HG02870 (cell line): ENCODE measurements around the gene SRP9.
"Not testable (repeated sequence)": the region's sequence is repeated elsewhere in the genome, so short reads cannot be mapped to it uniquely, and the experiment has no call there.

Experiments used
- ATAC-seq: cut with Tn5 transposase; IDR thresholded peaks from one replicate; pipeline ENCODE4 v1.9.1; 2021; ENCODE audit warnings: mild to moderate bottlenecking, moderate library complexity; ENCODE audit not compliant: unreplicated experiment

Gene SRP9

GRCh38 chr1:225774281-225775147 lies 3.1 kb upstream of the SRP9 start:
- no peak for ATAC-seq

- ATAC-seq = no peak
These were observed 1.3 kb upstream of the SRP9 start for GRCh38 chr1:225776294-225776693.

GRCh38 chr1:225777058-225777582 lies 506 bp upstream of the SRP9 start:
- ATAC-seq = peak; percentile 7

- ATAC-seq = no peak
These were observed 677 bp downstream of the SRP9 start for GRCh38 chr1:225778337-225778669.

GRCh38 chr1:225779165-225779564 lies 1.5 kb downstream of the SRP9 start:
- ATAC-seq = not testable (repeated sequence)

GRCh38 chr1:225780134-225780533 lies 2.5 kb downstream of the SRP9 start:
- ATAC-seq = no peak

GRCh38 chr1:225780630-225781029 lies 3.0 kb downstream of the SRP9 start:
- no peak for ATAC-seq

GRCh38 chr1:225789142-225789541 lies 11.5 kb downstream of the SRP9 start:
- not testable (repeated sequence) for ATAC-seq

- ATAC-seq = no peak
These were observed 17.3 kb downstream of the SRP9 start for GRCh38 chr1:225794954-225795353.

GRCh38 chr1:225796097-225796496 lies 18.5 kb downstream of the SRP9 start:
- ATAC-seq = not testable (repeated sequence)

GRCh38 chr1:225801146-225801545 lies 23.5 kb downstream of the SRP9 start:
- ATAC-seq = not testable (repeated sequence)

GRCh38 chr1:225806249-225806648 lies 28.6 kb downstream of the SRP9 start:
- ATAC-seq = no peak

GRCh38 chr1:225806736-225807135 lies 29.1 kb downstream of the SRP9 start:
- not testable (repeated sequence) for ATAC-seq

- no peak for ATAC-seq
These were observed 30.5 kb downstream of the SRP9 start for GRCh38 chr1:225808136-225808535.

GRCh38 chr1:225809842-225810578 lies 32.4 kb downstream of the SRP9 start, which contains the start of gene EPHX1:
EPHX1 (plus strand) TSS chr1:225810124; CDS start chr1:225828730, 18,606 bp downstream.
- ATAC-seq = peak; percentile 99

GRCh38 chr1:225810579-225811538 lies 33.2 kb downstream of the SRP9 start:
- ATAC-seq = not testable (repeated sequence)

GRCh38 chr1:225811622-225812487 lies 34.2 kb downstream of the SRP9 start:
- ATAC-seq = no peak

- ATAC-seq = no peak
These were observed 35.0 kb downstream of the SRP9 start for GRCh38 chr1:225812488-225813213.
